Measurements from ENCODE around the gene FLVCR2.
A peak's percentile ranks its signal among the peaks of the same experiment; 100 is the strongest.

Gene FLVCR2

GRCh38 chr14:75578102-75578785, at the start of gene FLVCR2:
Gene FLVCR2 (plus strand): TSS chr14:75578620. CDS start chr14:75578973, 353 bp downstream.
- DNase-seq = peak; percentile 73

GRCh38 chr14:75531256-75531655, 47.2 kb upstream of the FLVCR2 start:
- no peak for DNase-seq

GRCh38 chr14:75531660-75532317, 46.6 kb upstream of the FLVCR2 start:
- DNase-seq = no peak

- no peak for DNase-seq
Observed at GRCh38 chr14:75533791-75534555, 44.4 kb upstream of the FLVCR2 start.

GRCh38 chr14:75535164-75535898, 43.1 kb upstream of the FLVCR2 start:
- no peak for DNase-seq

- DNase-seq = no peak
Observed at GRCh38 chr14:75537071-75537470, 41.3 kb upstream of the FLVCR2 start.

GRCh38 chr14:75539162-75539560, 39.3 kb upstream of the FLVCR2 start:
- DNase-seq = peak; percentile 27

GRCh38 chr14:75539561-75540478, 38.6 kb upstream of the FLVCR2 start:
- peak; percentile 43 for DNase-seq

- no peak for DNase-seq
Observed at GRCh38 chr14:75540479-75540851, 38.0 kb upstream of the FLVCR2 start.

GRCh38 chr14:75542588-75543091, 35.8 kb upstream of the FLVCR2 start:
- DNase-seq = peak; percentile 75

GRCh38 chr14:75543253-75543652, 35.2 kb upstream of the FLVCR2 start:
- DNase-seq = no peak

GRCh38 chr14:75543786-75544185, 34.6 kb upstream of the FLVCR2 start:
- peak; percentile 28 for DNase-seq

- DNase-seq = peak; percentile 18
Observed at GRCh38 chr14:75545907-75546306, 32.5 kb upstream of the FLVCR2 start.

GRCh38 chr14:75547552-75548250, 30.7 kb upstream of the FLVCR2 start:
- DNase-seq = peak; percentile 31

- peak; percentile 21 for DNase-seq
Observed at GRCh38 chr14:75548544-75548943, 29.9 kb upstream of the FLVCR2 start.

GRCh38 chr14:75549169-75549568, 29.3 kb upstream of the FLVCR2 start:
- DNase-seq = peak; percentile 33

- DNase-seq = no peak
Observed at GRCh38 chr14:75551021-75551420, 27.4 kb upstream of the FLVCR2 start.

GRCh38 chr14:75553157-75553556, 25.3 kb upstream of the FLVCR2 start:
- no peak for DNase-seq

- DNase-seq = no peak
Observed at GRCh38 chr14:75553761-75554364, 24.6 kb upstream of the FLVCR2 start.

GRCh38 chr14:75554482-75554881, 23.9 kb upstream of the FLVCR2 start:
- no peak for DNase-seq

GRCh38 chr14:75558440-75558839, 20.0 kb upstream of the FLVCR2 start:
- DNase-seq = no peak
